ENCODE results near the gene CCDC178. TPM values are rescaled to one million over a fixed set of nuclear protein-coding genes. Genes with fewer than 3 reads are reported as not detected.

CCDC178 gene
- total and polyA plus RNA-seq, 2 donors (not counting 1 experiment from before 2014, with no cell fraction given), result 0.17 TPM; not detected in 1

GRCh38 chr18:33356735-33357134 lies 83.8 kb downstream of the CCDC178 start:
- H3K4me3 ChIP-seq (replicated peaks in 1 of 4; ENCODE audit: control extremely low read depth in 1 of 4, insufficient read depth in 1 of 4, low read depth in 3 of 4, low read length in 4 of 4), result no peak overlapping the region
- H4K20me1 ChIP-seq (ENCODE audit: control insufficient read depth, extremely low read depth, insufficient read depth, low read length), result no peaks in the 10 kb centered on the region
- H3K9me3 ChIP-seq (ENCODE audit: control insufficient read depth, insufficient read depth, low read depth, low read length), result no peaks in the 10 kb centered on the region
- no peak overlapping the region for H2AFZ ChIP-seq (ENCODE audit: low read length)
- no peaks in the 10 kb centered on the region for H3K36me3 ChIP-seq (ENCODE audit: control insufficient read depth, insufficient read depth, low read length)
- no peaks in the 10 kb centered on the region for H3K4me1 ChIP-seq (ENCODE audit: control insufficient read depth, extremely low read depth, insufficient read depth, low read length)
- no peak overlapping the region for H3K27ac ChIP-seq (ENCODE audit: insufficient read depth, low read length)
- no peak overlapping the region for H3K9ac ChIP-seq (ENCODE audit: insufficient read depth, low read length)
- no peaks in the 10 kb centered on the region for H3K79me2 ChIP-seq (ENCODE audit: control insufficient read depth, insufficient read depth, low read length)
- no peaks in the 10 kb centered on the region for H3K27me3 ChIP-seq (ENCODE audit: control insufficient read depth, insufficient read depth, low read length)
- H3K4me2 ChIP-seq (ENCODE audit: extremely low read depth, insufficient read depth, low read length), result no peak overlapping the region
- DNase-seq (ENCODE audit: low read depth in 2 of 2), result no peak
- TF ChIP-seq CTCF (conservative IDR thresholded peaks at IDR 0.05 in 1 of 2, IDR thresholded peaks at IDR 0.05 in 1 of 2; ENCODE audit: low read depth in 1 of 2, low read length in 2 of 2) (no peak), EZH2 (IDR thresholded peaks at IDR 0.05; ENCODE audit: low read length, missing control alignments) (no peak)

GRCh38 chr18:33355756-33356155 lies 84.8 kb downstream of the CCDC178 start:
- H3K9ac ChIP-seq (ENCODE audit: insufficient read depth, low read length), result no peak overlapping the region
- H3K36me3 ChIP-seq (ENCODE audit: control insufficient read depth, insufficient read depth, low read length), result no peaks in the 10 kb centered on the region
- no peak for TF ChIP-seq EZH2 (IDR thresholded peaks at IDR 0.05; ENCODE audit: low read length, missing control alignments)
- no peak for TF ChIP-seq CTCF (conservative IDR thresholded peaks at IDR 0.05 in 1 of 2, IDR thresholded peaks at IDR 0.05 in 1 of 2; ENCODE audit: low read depth in 1 of 2, low read length in 2 of 2)
- no peaks in the 10 kb centered on the region for H3K4me1 ChIP-seq (ENCODE audit: control insufficient read depth, extremely low read depth, insufficient read depth, low read length)
- H3K9me3 ChIP-seq (ENCODE audit: control insufficient read depth, insufficient read depth, low read depth, low read length), result no peaks in the 10 kb centered on the region
- no peak for DNase-seq (ENCODE audit: low read depth in 2 of 2)
- H4K20me1 ChIP-seq (ENCODE audit: control insufficient read depth, extremely low read depth, insufficient read depth, low read length), result no peaks in the 10 kb centered on the region
- H3K79me2 ChIP-seq (ENCODE audit: control insufficient read depth, insufficient read depth, low read length), result no peaks in the 10 kb centered on the region
- no peak overlapping the region for H2AFZ ChIP-seq (ENCODE audit: low read length)
- H3K4me3 ChIP-seq (replicated peaks in 1 of 4; ENCODE audit: control extremely low read depth in 1 of 4, insufficient read depth in 1 of 4, low read depth in 3 of 4, low read length in 4 of 4), result no peak overlapping the region
- no peak overlapping the region for H3K4me2 ChIP-seq (ENCODE audit: extremely low read depth, insufficient read depth, low read length)
- H3K27ac ChIP-seq (ENCODE audit: insufficient read depth, low read length), result no peak overlapping the region
- H3K27me3 ChIP-seq (ENCODE audit: control insufficient read depth, insufficient read depth, low read length), result no peaks in the 10 kb centered on the region

- no peak overlapping the region for H3K4me3 ChIP-seq (replicated peaks in 1 of 4; ENCODE audit: control extremely low read depth in 1 of 4, insufficient read depth in 1 of 4, low read depth in 3 of 4, low read length in 4 of 4)
- H3K9ac ChIP-seq (ENCODE audit: insufficient read depth, low read length), result no peak overlapping the region
- no peak overlapping the region for H2AFZ ChIP-seq (ENCODE audit: low read length)
- no peaks in the 10 kb centered on the region for H4K20me1 ChIP-seq (ENCODE audit: control insufficient read depth, extremely low read depth, insufficient read depth, low read length)
- no peaks in the 10 kb centered on the region for H3K9me3 ChIP-seq (ENCODE audit: control insufficient read depth, insufficient read depth, low read depth, low read length)
- H3K79me2 ChIP-seq (ENCODE audit: control insufficient read depth, insufficient read depth, low read length), result no peaks in the 10 kb centered on the region
- H3K36me3 ChIP-seq (ENCODE audit: control insufficient read depth, insufficient read depth, low read length), result no peaks in the 10 kb centered on the region
- H3K27ac ChIP-seq (ENCODE audit: insufficient read depth, low read length), result no peak overlapping the region
- H3K4me1 ChIP-seq (ENCODE audit: control insufficient read depth, extremely low read depth, insufficient read depth, low read length), result no peaks in the 10 kb centered on the region
- DNase-seq (ENCODE audit: low read depth in 2 of 2), result no peak
- TF ChIP-seq EZH2 (IDR thresholded peaks at IDR 0.05; ENCODE audit: low read length, missing control alignments), result no peak
- TF ChIP-seq CTCF (conservative IDR thresholded peaks at IDR 0.05 in 1 of 2, IDR thresholded peaks at IDR 0.05 in 1 of 2; ENCODE audit: low read depth in 1 of 2, low read length in 2 of 2), result no peak
- no peak overlapping the region for H3K4me2 ChIP-seq (ENCODE audit: extremely low read depth, insufficient read depth, low read length)
- H3K27me3 ChIP-seq (ENCODE audit: control insufficient read depth, insufficient read depth, low read length), result no peaks in the 10 kb centered on the region
Measured at GRCh38 chr18:33355263-33355662, 85.3 kb downstream of the CCDC178 start.
